Measurements from ENCODE around the gene CD22. TPM values are rescaled to one million over a fixed set of nuclear protein-coding genes. Genes with fewer than 3 reads are reported as not detected.
"Not testable (repeated sequence)": the region's sequence is repeated elsewhere in the genome, so short reads cannot be mapped to it uniquely, and the experiment has no call there.

CD22 gene
- total RNA-seq, 2 experiments from 2014 or later: 3.5 to 4.1 TPM

DNA sequence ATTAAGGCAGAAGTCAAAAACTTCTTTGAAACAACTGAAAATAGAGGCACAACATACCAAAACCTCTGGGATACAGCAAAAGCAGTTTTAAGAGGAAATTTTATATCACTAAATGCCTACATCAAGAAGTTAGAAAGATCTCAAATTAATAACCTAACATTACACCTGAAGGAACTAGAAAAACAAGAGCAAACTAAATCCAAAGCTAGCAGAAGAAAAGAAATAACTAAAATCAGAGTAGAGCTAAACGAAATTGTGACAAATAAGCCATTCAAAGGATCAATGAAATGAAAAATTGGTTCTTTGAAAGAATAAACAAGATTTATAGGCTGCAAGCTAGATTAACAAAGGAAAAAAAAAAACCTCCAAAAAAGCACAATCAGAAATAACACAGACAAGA is 39.4 kb downstream of the CD22 start:
- Mint-ChIP-seq H3K4me1 (peaks cover 5% of the 10 kb centered on the region), H3K36me3 (ENCODE audit: low read depth) (no peaks in the 10 kb centered on the region), H3K9me3 (ENCODE audit: low read depth) (no peaks in the 10 kb centered on the region), H3K27ac (no peak overlapping the region), H3K27me3 (peaks cover 9% of the 10 kb centered on the region), H3K4me3 (no peak overlapping the region)
- DNase-seq (no peak), ATAC-seq (no peak)
- ChIA-PET CTCF (interaction anchor here (0.9 to 1.0 kb wide), 2 partner anchors 16 to 34 kb away, joined by 3 read pairs; no protein-coding TSS in a partner anchor), POLR2A (no interaction called here)
- intact Hi-C loops (cut with DNase I, micrococcal nuclease): no loop called here

DNA sequence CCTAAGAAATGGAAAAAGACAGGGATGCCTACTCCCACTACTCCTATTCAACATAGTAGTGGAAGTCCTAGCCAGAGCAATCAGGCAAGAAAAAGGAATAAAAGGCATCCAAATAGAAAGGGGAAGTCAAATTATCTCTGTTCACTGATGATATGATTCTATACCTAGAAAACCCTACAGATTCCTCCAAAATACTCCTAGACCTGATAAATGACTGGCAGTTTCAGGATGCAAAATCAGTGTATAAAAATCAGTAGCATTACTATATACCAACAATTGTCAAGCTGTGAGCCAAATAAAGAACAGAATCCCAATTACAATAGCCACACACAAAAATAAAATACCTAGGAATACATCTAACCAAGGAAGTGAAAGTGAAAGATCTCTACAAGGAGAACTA is 40.5 kb downstream of the CD22 start:
- Mint-ChIP-seq H3K27me3 (peaks cover 9% of the 10 kb centered on the region), H3K9me3 (ENCODE audit: low read depth) (no peaks in the 10 kb centered on the region), H3K4me1 (peaks cover 9% of the 10 kb centered on the region), H3K36me3 (ENCODE audit: low read depth) (no peaks in the 10 kb centered on the region), H3K27ac (no peak overlapping the region), H3K4me3 (no peak overlapping the region)
- intact Hi-C loops (cut with DNase I, micrococcal nuclease): no loop called here
- ATAC-seq (no peak), DNase-seq (no peak)
- CTCF ChIA-PET: no interaction called here
- POLR2A ChIA-PET: no interaction called here

DNA sequence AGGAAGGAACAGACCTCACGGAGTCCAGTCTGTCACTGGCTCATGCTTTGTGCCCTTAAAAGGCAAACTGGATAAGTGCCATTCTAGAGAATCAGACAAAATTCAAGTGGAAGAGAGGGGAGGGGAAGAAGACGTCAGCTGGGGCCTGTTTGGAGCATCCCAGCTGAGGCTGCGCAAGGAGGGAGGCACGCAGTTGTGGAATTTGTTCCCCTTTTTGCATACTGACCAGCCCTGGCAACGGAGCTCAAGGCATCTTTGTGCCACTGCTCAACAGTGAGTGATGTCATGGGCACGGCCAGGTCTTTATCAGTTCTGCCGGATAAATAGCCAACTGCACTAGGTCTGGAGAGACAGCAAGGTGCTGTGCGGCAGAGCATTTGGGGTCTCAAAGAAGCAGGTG is 41.7 kb downstream of the CD22 start, which contains the start of gene GPR42:
TSS of gene GPR42 (plus strand) at position 347 of the 400 bp plus-strand sequence. CDS start 292 bp downstream, outside the sequence.
- Mint-ChIP-seq H3K36me3 (ENCODE audit: low read depth) (no peaks in the 10 kb centered on the region), H3K9me3 (ENCODE audit: low read depth) (no peaks in the 10 kb centered on the region), H3K27ac (no peak within 1 kb of the TSS), H3K27me3 (peaks cover 7% of the 10 kb centered on the region), H3K4me3 (no peak within 1 kb of the TSS), H3K4me1 (peaks cover 15% of the 10 kb centered on the region)
- ChIA-PET POLR2A (no interaction called here), CTCF (interaction anchor here (0.6 kb wide), 1 partner anchor 194 kb away, joined by 4 read pairs; no protein-coding TSS in a partner anchor)
- intact Hi-C loops (cut with DNase I, micrococcal nuclease): no loop called here
- ATAC-seq (no peak), DNase-seq (no peak)

DNA sequence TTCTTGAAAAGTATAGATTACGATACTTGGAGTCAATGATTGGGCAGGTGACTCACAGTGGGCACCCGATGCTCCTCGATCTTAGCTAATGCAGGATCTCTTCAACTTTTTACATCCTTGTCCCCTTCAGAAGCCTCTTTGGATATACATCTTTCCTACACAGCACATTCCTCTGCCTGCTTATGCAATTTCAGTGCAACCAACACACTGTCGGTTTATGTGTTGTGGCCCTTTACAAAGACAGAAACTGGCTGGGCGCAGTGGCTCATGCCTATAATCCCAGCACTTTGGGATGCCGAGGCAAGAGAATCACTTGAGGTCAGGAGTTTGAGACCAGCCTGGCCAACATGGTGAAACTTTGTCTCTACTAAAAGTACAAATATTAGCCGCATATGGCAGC is 44.5 kb downstream of the CD22 start:
- no peaks in the 10 kb centered on the region for H3K9me3 Mint-ChIP-seq (ENCODE audit: low read depth)
- peaks cover 10% of the 10 kb centered on the region for H3K4me1 Mint-ChIP-seq
- peaks cover 5% of the 10 kb centered on the region for H3K27me3 Mint-ChIP-seq
- DNase-seq (no peak), ATAC-seq (no peak)
- no peaks in the 10 kb centered on the region for H3K36me3 Mint-ChIP-seq (ENCODE audit: low read depth)
- ChIA-PET CTCF (interaction anchor here (0.6 kb wide), 3 partner anchors 17 to 562 kb away, joined by 3 to 5 read pairs (median 3); no protein-coding TSS in a partner anchor), POLR2A (no interaction called here)
- intact Hi-C loops (cut with DNase I, micrococcal nuclease): no loop called here
- no peak overlapping the region for H3K27ac Mint-ChIP-seq
- H3K4me3 Mint-ChIP-seq: no peak overlapping the region

DNA sequence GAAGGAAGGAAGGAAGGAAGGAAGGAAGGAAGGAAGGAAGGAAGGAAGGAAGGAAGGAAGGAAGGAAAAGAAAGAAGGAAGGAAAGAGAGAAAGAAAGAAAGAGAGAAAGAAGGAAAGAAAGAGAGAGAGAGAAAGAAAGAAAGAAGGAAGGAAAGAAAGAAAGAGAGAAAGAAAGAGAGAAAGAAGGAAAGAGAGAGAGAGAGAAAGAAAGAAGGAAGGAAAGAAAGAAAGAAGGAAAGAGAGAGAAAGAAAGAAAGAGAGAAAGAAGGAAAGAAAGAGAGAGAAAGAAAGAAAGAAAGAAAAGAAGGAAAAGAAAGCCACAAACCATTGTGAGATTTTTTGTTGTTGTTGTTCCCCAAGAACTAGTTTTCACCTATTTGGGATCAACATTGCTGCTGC is 45.0 kb downstream of the CD22 start:
- H3K4me1 Mint-ChIP-seq; H3K27ac Mint-ChIP-seq; H3K9me3 Mint-ChIP-seq (ENCODE audit: low read depth); H3K27me3 Mint-ChIP-seq; DNase-seq; H3K4me3 Mint-ChIP-seq; ATAC-seq; POLR2A ChIA-PET; H3K36me3 Mint-ChIP-seq (ENCODE audit: low read depth); intact Hi-C loops (cut with DNase I, micrococcal nuclease): not testable (repeated sequence)
- CTCF ChIA-PET: interaction anchor here (0.6 kb wide), 1 partner anchor 561 kb away, joined by 3 read pairs; no protein-coding TSS in a partner anchor

DNA sequence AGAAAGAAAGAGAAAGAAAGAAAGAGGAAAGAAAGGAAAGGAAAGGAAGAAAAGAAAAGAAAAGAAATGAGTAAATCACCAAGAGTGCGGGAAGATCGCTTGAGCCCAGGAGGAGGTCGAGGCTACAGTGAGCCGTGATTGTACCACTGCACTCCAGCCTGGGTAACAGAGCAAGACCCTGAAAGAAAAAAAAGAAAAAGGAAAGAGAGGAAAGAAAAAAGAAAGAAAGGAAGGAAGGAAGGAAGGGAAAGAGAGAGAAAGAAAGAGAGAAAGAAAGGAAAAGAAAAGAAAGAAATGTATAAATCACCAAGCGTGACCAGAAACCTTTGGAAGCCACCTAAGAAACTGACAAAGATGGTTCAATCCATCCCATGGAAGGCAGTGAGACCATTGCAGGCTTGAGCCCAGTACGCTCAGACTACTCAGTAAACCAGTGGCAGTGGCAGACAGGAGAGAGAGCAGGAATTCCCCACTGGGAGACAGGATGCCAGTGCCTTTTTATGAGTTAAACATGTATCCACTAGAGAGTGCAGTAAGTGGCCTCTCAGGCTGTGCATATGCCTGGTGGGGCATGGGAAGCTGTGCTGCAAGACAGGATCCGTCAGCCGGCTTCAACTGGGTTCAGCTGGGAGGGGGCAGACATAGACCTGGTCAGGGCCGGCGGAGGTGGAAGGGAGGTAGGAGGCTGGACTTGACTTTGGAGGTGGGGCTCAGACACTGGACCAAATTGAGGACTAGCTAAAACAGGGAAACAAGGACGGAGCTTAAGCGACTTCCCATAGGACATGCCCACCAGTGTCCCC is 46.7 kb downstream of the CD22 start:
- Mint-ChIP-seq H3K4me1 (peaks cover 10% of the 10 kb centered on the region), H3K9me3 (ENCODE audit: low read depth) (no peaks in the 10 kb centered on the region), H3K27me3 (peaks cover 4% of the 10 kb centered on the region), H3K36me3 (ENCODE audit: low read depth) (no peaks in the 10 kb centered on the region), H3K27ac (no peak overlapping the region), H3K4me3 (no peak overlapping the region)
- ChIA-PET POLR2A (no interaction called here), CTCF (interaction anchor here (2.3 kb wide), 1 partner anchor 23 kb away, joined by 9 read pairs; no protein-coding TSS in a partner anchor)
- DNase-seq (no peak), ATAC-seq (no peak)
- intact Hi-C loops (cut with DNase I, micrococcal nuclease): no loop called here

DNA sequence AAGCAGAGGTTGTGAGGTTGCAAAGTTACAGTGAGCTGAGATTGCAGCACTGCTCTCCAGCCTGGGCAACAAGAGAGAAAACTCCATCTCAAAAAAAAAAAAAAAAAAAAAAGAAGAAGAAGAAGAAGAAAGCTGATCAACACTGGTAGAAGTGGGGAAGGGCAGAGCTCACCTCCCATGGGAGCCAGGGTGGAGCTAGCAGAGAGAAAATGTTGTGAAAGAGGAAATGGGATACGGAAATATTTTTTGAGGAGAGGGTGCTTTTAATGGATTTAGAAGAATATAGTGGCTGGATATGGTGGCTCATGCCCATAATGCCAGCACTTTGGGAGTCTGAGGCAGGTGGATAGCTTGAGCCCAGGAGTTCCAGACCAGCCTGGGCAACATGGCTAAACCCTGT is 48.7 kb downstream of the CD22 start:
- Mint-ChIP-seq H3K36me3 (ENCODE audit: low read depth) (no peaks in the 10 kb centered on the region), H3K27me3 (peaks cover 11% of the 10 kb centered on the region), H3K4me3 (no peak overlapping the region), H3K27ac (no peak overlapping the region), H3K9me3 (ENCODE audit: low read depth) (no peaks in the 10 kb centered on the region), H3K4me1 (peaks cover 10% of the 10 kb centered on the region)
- CTCF ChIA-PET: interaction anchor here (1.3 to 2.3 kb wide), 3 partner anchors 9 to 96 kb away, joined by 3 to 9 read pairs (median 6); no protein-coding TSS in a partner anchor
- POLR2A ChIA-PET: no interaction called here
- intact Hi-C loops (cut with DNase I, micrococcal nuclease): no loop called here
- DNase-seq (no peak), ATAC-seq (no peak)

DNA sequence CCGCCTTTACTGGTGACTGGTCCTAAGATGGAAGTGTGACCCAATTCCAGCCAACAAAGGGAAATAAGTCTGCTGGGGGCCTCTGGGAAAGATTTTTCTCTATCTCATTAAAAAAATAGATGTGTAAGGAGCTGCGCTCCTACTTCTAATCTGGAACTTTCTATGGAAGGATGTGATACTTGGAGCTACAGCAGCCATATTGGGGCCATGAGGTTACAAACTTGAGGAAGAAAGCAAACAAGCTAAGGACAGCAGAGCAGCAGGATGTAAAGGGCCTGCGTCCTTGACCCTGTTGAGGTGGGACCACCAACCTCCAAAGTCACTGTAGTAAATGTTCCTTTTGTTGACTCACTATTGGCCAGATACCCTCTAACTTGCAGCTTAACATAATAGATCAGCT is 49.4 kb downstream of the CD22 start:
- H3K4me1 Mint-ChIP-seq: peaks cover 10% of the 10 kb centered on the region
- intact Hi-C loops (cut with DNase I, micrococcal nuclease): no loop called here
- no peaks in the 10 kb centered on the region for H3K9me3 Mint-ChIP-seq (ENCODE audit: low read depth)
- no peak overlapping the region for H3K27ac Mint-ChIP-seq
- no peaks in the 10 kb centered on the region for H3K36me3 Mint-ChIP-seq (ENCODE audit: low read depth)
- no peak for ATAC-seq
- ChIA-PET CTCF (interaction anchor here (0.6 to 2.0 kb wide), 4 partner anchors 9 to 132 kb away, joined by 3 to 6 read pairs (median 6); no protein-coding TSS in a partner anchor), POLR2A (no interaction called here)
- DNase-seq: no peak
- H3K27me3 Mint-ChIP-seq: peaks cover 13% of the 10 kb centered on the region
- H3K4me3 Mint-ChIP-seq: no peak overlapping the region

DNA sequence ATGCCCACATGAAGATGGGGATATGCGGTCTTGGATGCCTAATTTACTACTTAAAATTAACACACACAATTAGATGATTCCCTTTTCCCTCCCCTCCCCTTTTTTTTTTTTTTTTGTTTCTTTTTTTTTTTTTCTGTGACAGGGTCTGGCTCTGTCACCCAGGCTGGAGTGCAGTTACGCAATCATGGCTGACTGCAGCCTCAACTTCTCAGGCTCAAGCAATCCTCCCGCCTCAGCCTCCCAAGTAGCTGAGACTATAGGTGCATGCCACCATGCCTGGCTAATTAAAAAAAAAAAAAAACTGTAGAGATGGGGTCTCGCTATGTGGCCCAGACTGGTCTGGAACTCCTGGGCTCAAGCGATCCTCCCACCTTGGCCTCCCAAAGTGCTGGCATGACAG is 50.6 kb downstream of the CD22 start:
- intact Hi-C loops (cut with DNase I, micrococcal nuclease); ATAC-seq: not testable (repeated sequence)
- CTCF ChIA-PET: interaction anchor here (2.0 kb wide), 1 partner anchor 131 kb away, joined by 6 read pairs; no protein-coding TSS in a partner anchor

DNA sequence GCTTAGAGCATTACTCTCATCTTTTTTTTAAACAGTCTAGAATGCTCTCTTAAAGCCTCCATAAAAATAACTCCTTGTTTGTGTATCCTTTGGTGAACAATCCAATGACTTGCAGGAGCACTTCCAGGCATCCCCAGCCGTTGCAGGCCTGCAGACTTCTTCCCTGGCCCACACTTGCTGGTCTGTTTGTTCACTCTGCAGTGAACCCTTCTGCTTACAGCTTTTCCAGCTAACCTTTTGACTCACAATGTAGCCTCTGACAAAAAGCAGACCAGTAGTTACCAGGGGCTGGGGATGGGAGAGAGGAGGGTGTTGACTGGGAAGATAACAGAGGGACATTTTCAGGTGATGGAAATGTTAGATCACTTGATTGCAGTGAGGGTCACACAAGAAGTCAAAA is 51.0 kb downstream of the CD22 start:
- ATAC-seq: no peak
- Mint-ChIP-seq H3K9me3 (ENCODE audit: low read depth) (peaks cover 2% of the 10 kb centered on the region), H3K4me3 (no peak overlapping the region), H3K36me3 (ENCODE audit: low read depth) (no peaks in the 10 kb centered on the region), H3K27me3 (peaks cover 15% of the 10 kb centered on the region), H3K27ac (no peak overlapping the region), H3K4me1 (peaks cover 3% of the 10 kb centered on the region)
- intact Hi-C loops (cut with DNase I, micrococcal nuclease): no loop called here
- no peak for DNase-seq
- ChIA-PET CTCF (interaction anchor here (2.0 kb wide), 1 partner anchor 130 kb away, joined by 6 read pairs; no protein-coding TSS in a partner anchor), POLR2A (no interaction called here)

More for the DNA sequence above, 50.6 kb downstream of the CD22 start:
- POLR2A ChIA-PET; H3K9me3 Mint-ChIP-seq (ENCODE audit: low read depth); H3K4me1 Mint-ChIP-seq; H3K27ac Mint-ChIP-seq; DNase-seq; H3K36me3 Mint-ChIP-seq (ENCODE audit: low read depth); H3K4me3 Mint-ChIP-seq: not testable (repeated sequence)
- H3K27me3 Mint-ChIP-seq: peaks cover 13% of the 10 kb centered on the region

DNA sequence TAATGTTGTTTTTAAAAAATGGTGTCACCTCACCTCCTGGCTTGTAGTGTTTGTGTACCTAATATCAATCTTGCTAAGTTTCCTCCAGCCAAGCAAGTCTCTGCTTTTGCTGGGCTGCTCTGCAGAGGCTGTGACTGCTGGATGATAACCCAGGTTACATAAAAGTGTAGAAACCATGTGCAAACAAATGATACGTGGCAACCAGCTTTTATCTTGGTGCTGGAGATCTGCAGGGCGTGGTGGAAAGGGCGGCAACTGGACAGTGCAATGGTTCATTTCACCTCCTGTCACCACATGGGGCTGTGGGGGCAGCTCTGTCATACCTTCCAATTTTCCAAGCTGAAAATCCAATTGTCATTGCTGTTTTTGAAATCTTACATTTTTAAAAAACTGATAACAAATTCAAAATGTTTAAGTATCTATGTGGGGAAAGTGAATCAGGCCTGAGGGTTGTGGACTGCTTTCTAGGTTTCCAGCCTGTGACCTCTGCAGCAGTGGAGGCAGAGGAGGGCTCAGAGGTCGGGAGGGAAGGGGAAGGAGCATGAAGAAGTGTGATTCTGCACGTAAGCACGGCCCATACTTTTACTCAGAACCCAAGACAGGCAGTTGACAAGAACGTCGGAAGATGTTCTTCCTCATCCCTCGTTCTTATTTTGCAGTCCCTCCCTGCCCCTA is 51.6 kb downstream of the CD22 start:
- peaks cover 15% of the 10 kb centered on the region for H3K27me3 Mint-ChIP-seq
- peaks cover 2% of the 10 kb centered on the region for H3K9me3 Mint-ChIP-seq (ENCODE audit: low read depth)
- no peak overlapping the region for H3K27ac Mint-ChIP-seq
- ATAC-seq (no peak), DNase-seq (no peak)
- intact Hi-C loops (cut with DNase I, micrococcal nuclease): no loop called here
- no peaks in the 10 kb centered on the region for H3K4me1 Mint-ChIP-seq
- ChIA-PET CTCF (no interaction called here), POLR2A (no interaction called here)
- no peaks in the 10 kb centered on the region for H3K36me3 Mint-ChIP-seq (ENCODE audit: low read depth)
- H3K4me3 Mint-ChIP-seq: no peak overlapping the region

DNA sequence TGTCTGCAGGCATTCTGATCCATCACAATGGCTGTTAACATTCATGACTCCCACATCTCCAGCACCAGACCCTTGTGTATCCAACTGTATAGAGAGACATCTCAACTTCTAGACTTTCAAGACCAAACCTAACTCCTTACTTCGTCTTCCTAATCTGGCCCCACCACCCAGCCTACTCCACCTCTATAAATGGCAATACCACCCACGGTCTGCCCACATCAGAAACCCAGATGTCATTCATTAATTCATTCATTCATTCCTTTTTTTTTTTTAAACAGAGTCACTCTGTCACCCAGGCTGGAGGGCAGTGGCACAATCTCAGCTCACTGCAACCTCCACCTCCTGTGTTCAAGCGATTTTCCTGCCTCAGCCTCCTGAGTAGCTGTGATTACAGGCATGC is 52.3 kb downstream of the CD22 start:
- ATAC-seq: no peak
- H3K27ac Mint-ChIP-seq: no peak overlapping the region
- peaks cover under 1% of the 10 kb centered on the region for H3K36me3 Mint-ChIP-seq (ENCODE audit: low read depth)
- no peak overlapping the region for H3K4me3 Mint-ChIP-seq
- intact Hi-C loops (cut with DNase I, micrococcal nuclease): no loop called here
- CTCF ChIA-PET: no interaction called here
- peaks cover 15% of the 10 kb centered on the region for H3K27me3 Mint-ChIP-seq
- POLR2A ChIA-PET: no interaction called here
- no peak for DNase-seq
- peaks cover 2% of the 10 kb centered on the region for H3K9me3 Mint-ChIP-seq (ENCODE audit: low read depth)
- no peaks in the 10 kb centered on the region for H3K4me1 Mint-ChIP-seq
